Neutrophil (primary cell): ENCODE results near the gene OTOA.

ENCODE experiments used
- H3K27ac ChIP-seq: fragments of 200-600 bp; sonication (generic); 2 replicates; pipeline ENCODE4 v1.5.1; 2016; ENCODE audit warnings: mild to moderate bottlenecking, moderate library complexity
- H3K27me3 ChIP-seq: fragments of 200-600 bp; sonication (generic); 2 replicates; pipeline ENCODE4 v1.6.0; 2016; ENCODE audit warnings: mild to moderate bottlenecking
- H3K36me3 ChIP-seq: fragments of 200-600 bp; sonication (generic); 2 replicates; pipeline ENCODE4 v1.5.1; 2017
- H3K4me1 ChIP-seq, 2 experiments: fragments of 200-600 bp in 1 of 2; sonication (generic) in 1 of 2; 1 replicate in 1 of 2; 2 replicates in 1 of 2; pipeline versions ENCODE4 v1.5.1 to v1.6.1; 2013 to 2016; ENCODE audit warnings: low read depth in 1 of 2, low read length in 1 of 2, mild to moderate bottlenecking in 1 of 2, moderate library complexity in 1 of 2; ENCODE audit not compliant: control insufficient read depth in 1 of 2, insufficient read depth in 1 of 2
- H3K4me3 ChIP-seq, 2 experiments: fragments of 200-600 bp in 1 of 2; sonication (generic) in 1 of 2; 1 replicate in 1 of 2; 2 replicates in 1 of 2; pipeline ENCODE4 v1.5.1; 2013 to 2016; ENCODE audit warnings: low read depth in 1 of 2, low read length in 1 of 2, mild to moderate bottlenecking in 1 of 2, moderate library complexity in 1 of 2
- H3K9me3 ChIP-seq: fragments of 200-600 bp; sonication (generic); 2 replicates; pipeline ENCODE4 v1.5.1; 2016
- CTCF ChIP-seq: fragments of 200-600 bp; sonication (generic); IDR thresholded peaks from 2 replicates; pipeline ENCODE4 v1.5.1; 2016; ENCODE audit warnings: antibody characterized with exemption

OTOA gene

GRCh38 chr16:21643785-21644184, 20.0 kb upstream of the OTOA start:
- H3K27me3 ChIP-seq, result no peaks in the 10 kb centered on the region
- H3K36me3 ChIP-seq, result peaks cover 100% of the 10 kb centered on the region
- TF ChIP-seq CTCF, result no peak
- no peaks in the 10 kb centered on the region for H3K9me3 ChIP-seq
- no peak overlapping the region for H3K4me3 ChIP-seq
- peak overlapping the region; percentile 97 for H3K27ac ChIP-seq
- peaks cover 84 to 93% of the 10 kb centered on the region in 2 experiments for H3K4me1 ChIP-seq

- TF ChIP-seq CTCF, result no peak
- Histone ChIP-seq H3K9me3 (no peaks in the 10 kb centered on the region), H3K27me3 (no peaks in the 10 kb centered on the region), H3K27ac (peak overlapping the region; percentile 97), H3K4me1 (peaks cover 91 to 97% of the 10 kb centered on the region in 2 experiments), H3K4me3 (peak overlapping the region in 1 of 2 experiments; percentile 53), H3K36me3 (peaks cover 100% of the 10 kb centered on the region)
Observed at GRCh38 chr16:21644674-21645073, 19.1 kb upstream of the OTOA start.

- Histone ChIP-seq H3K4me1 (peaks cover 97 to 99% of the 10 kb centered on the region in 2 experiments), H3K4me3 (peak overlapping the region; percentile 25 to 53), H3K27ac (peak overlapping the region; percentile 97), H3K27me3 (no peaks in the 10 kb centered on the region), H3K9me3 (no peaks in the 10 kb centered on the region), H3K36me3 (peaks cover 98% of the 10 kb centered on the region)
- no peak for TF ChIP-seq CTCF
Observed at GRCh38 chr16:21645261-21645721, 18.5 kb upstream of the OTOA start.

DNA sequence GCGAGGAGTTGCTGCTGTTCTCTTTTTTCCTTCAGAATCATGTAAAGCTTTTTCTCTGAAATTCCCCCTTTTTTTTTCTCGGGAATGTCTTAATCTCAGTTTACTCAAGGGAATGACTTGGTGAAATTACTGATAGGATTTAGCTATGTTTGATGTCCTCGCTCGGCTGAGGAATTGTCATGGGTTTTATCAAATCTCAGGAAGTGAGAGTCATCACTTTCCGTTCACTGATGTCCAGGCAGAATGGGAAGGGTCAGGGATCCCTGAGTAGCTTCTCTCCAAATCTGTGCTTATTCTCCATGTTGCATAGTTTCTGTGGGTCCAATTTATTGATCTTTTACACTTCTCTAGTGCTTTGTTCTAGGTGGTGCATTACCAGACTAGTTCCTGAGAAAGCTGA, 17.7 kb upstream of the OTOA start:
- H3K36me3 ChIP-seq, result peaks cover 90% of the 10 kb centered on the region
- H3K27ac ChIP-seq, result peak overlapping the region; percentile 97
- H3K4me1 ChIP-seq, result peaks cover 91 to 95% of the 10 kb centered on the region in 2 experiments

DNA sequence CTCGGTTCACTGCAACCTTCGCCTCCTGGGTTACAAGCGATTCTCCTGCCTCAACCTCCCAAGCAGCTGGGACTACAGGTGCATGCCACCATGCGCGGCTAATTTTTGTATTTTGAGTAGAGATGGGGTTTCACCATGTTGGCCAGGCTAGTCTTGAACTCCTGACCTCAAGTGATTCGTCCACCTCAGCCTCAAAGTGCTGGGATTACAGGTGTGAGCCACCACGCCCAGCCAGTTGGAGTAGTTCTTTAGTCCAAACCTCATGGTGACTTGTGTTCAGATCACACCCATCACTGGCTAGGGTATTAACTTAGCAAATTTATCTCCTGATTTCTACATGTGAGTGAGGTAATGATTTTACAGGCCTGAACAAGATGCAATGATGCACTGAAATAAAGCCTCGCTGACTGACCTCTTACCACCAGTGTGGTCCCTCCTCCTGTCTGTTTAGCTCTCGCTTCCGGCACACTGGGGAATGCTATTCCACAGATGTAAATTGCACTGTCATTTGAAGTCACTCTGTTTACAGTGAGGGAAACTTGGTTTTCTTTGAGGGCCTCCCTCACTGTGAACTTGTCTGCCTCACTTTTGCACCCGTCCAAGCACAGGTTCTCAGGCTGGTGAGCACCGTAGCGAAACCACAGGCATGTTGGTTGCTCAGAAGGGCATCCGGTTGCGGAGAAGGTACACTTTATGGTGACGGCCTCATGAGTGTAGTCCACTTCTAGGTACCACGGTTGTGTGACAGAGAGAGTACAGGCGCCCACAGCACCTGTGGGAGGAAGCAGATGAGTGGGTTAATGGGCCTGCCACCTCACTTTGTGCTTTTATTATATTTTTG, 16.8 kb upstream of the OTOA start:
- no peaks in the 10 kb centered on the region for H3K27me3 ChIP-seq
- peak overlapping the region; percentile 97 for H3K27ac ChIP-seq
- TF ChIP-seq CTCF, result no peak
- peaks cover 82 to 95% of the 10 kb centered on the region in 2 experiments for H3K4me1 ChIP-seq
- no peaks in the 10 kb centered on the region for H3K9me3 ChIP-seq
- no peak overlapping the region for H3K4me3 ChIP-seq
- peaks cover 82% of the 10 kb centered on the region for H3K36me3 ChIP-seq

More for the DNA sequence above, 17.7 kb upstream of the OTOA start:
- Histone ChIP-seq H3K4me3 (peak overlapping the region in 1 of 2 experiments; percentile 53), H3K9me3 (no peaks in the 10 kb centered on the region), H3K27me3 (no peaks in the 10 kb centered on the region)
- no peak for TF ChIP-seq CTCF
